KG1 (cell line): ENCODE data around the gene CHRND.
A peak's percentile ranks its signal among the peaks of the same experiment; 100 is the strongest.
"Not testable (repeated sequence)": the region's sequence is repeated elsewhere in the genome, so short reads cannot be mapped to it uniquely, and the experiment has no call there.

Experiments used
- DNase-seq: peaks from one replicate; lab custom pipeline; 2025; lab: John Stamatoyannopoulos, UW

Gene CHRND

DNA sequence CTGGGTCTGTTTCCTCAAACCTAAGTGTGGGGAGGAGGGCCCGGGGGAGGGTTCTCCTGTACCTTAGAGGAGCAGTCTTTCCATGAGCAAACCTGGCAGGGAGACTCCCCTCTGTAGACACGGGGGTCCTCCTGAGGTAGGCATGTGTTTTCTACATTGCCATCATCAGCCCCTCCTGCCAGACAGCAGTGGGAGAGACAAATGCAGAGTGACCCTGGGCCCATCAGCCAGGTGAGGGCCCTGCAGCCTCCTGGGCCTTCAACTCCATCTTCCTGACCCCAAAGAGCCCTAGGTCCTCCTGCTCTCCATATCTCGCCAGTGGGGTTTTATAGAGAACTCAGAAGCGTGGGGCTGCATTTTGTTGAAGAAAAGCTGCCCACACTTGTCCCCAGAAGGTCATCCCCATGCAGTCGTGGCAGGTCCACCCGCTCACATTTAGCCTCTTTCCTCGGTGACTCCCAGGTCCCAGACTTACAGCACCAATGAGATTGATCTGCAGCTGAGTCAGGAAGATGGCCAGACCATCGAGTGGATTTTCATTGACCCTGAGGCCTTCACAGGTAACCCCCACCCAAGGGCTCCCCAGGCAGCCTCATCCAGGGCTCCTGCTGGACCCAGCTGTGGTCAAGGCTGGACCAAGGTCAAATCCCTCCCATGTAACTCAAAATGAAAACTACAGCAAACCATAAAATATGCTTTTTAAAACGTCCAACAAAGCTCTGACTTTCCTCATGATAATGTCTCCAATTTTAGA is 16.2 kb downstream of the CHRND start:
- DNase-seq, result no peak

DNA sequence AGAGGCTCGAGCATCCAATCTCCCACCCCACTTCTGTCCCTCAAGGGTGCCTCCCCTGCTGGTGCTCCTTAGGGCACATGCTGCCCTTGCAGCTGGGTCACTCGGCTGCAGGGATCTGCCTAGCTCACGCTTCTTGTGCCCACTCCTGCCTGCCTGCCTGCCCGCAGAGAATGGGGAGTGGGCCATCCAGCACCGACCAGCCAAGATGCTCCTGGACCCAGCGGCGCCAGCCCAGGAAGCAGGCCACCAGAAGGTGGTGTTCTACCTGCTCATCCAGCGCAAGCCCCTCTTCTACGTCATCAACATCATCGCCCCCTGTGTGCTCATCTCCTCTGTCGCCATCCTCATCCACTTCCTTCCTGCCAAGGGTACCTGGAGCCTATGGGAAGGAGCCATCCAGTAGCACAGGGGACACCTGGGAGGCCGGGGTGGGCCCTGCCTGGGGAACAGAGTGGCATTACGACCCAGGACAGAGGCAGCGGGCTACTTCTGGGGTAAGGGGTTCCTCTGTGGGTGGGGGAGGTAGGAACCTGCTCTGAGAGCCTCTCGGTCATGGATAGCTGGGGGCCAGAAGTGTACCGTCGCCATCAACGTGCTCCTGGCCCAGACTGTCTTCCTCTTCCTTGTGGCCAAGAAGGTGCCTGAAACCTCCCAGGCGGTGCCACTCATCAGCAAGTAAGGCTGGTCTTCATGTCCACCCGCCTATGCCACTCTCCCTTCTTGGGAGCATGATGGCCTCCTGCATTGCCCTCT is 16.9 kb downstream of the CHRND start:
- no peak for DNase-seq

DNA sequence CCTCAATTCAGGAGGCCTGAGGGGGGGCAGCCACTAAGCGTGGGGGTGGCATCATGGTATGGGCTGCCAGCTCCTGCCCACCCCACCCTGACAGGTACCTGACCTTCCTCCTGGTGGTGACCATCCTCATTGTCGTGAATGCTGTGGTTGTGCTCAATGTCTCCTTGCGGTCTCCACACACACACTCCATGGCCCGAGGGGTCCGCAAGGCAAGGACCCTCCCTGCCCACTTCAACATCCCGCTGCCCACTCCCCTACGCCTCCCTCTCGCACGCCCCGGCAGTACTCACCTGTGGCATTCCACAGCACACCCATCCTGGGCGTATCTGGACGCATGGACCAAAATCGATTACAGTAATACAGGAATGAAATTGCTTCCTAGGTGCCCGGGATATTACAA is 17.5 kb downstream of the CHRND start:
- no peak for DNase-seq

DNA sequence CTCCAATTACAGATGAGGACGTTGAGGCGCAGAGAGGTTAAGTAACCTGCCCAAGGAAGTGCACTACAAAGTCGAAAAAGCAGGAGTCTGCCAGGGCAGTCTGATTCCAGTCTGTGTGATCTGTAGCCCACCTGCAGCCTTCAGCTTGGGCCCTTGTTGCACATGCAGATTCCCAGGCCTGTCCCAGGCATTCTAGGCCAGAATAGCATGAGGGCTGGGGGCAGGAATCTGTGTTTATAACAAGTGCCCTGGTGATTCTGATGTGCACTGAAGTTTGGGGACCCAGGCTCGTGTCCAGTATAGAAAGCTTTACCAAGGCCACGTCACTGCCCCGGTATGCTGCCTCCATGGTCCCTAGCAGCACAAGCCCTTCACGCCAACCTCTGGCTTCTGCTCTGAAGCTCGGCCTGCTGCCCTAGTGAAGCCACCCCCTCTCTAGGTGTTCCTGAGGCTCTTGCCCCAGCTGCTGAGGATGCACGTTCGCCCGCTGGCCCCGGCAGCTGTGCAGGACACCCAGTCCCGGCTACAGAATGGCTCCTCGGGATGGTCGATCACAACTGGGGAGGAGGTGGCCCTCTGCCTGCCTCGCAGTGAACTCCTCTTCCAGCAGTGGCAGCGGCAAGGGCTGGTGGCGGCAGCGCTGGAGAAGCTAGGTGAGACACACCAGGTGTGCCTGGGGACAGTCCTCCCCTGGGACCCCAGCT is 18.1 kb downstream of the CHRND start:
- no peak for DNase-seq

DNA sequence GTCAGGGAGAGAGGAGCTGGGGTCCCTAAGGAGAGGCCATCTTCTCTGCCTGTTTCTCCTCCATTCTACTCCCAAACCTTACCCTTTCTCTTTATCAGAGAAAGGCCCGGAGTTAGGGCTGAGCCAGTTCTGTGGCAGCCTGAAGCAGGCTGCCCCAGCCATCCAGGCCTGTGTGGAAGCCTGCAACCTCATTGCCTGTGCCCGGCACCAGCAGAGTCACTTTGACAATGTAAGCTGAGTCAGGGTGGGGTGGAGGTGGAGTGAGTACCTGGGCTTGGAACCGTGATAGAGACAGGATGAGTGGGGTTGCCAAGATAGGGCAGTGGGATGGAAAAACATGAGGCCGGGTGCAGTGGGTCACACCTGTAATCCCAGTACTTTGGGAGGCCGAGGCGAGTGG is 18.7 kb downstream of the CHRND start:
- no peak for DNase-seq

DNA sequence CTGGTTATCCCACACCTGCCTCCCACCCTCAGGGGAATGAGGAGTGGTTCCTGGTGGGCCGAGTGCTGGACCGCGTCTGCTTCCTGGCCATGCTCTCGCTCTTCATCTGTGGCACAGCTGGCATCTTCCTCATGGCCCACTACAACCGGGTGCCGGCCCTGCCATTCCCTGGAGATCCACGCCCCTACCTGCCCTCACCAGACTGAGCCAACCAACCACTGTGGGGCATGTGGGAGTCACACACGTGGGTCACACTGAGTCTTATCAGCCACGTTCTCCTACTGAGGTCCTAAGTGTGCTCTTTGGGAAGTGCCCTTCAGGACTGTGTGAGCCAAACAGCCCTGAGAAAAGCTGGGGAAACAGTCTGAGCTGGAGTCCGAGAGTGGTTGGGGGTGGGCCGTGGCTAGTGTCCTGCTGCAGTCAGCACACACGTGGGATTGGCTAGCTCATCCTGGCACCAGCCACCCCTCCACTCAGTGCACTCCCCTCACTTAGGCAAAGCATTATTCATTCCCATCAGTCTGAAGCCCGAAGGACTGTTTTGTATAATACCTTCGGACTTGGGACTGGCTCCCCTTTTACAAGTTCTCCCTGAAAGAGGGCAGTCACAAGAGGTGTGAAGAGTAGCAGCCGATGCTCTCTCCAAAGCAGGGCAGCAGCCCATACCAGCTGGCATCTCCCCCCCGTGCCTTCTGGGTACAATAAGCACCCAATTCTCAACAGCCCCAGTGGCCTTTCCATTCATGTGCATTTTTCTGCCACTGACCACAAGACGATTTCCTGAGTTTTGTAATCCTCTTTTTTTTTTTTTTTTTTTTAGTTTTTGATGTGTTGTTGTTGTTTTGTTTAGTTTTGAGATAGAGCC is 19.8 kb downstream of the CHRND start:
- no peak for DNase-seq

DNA sequence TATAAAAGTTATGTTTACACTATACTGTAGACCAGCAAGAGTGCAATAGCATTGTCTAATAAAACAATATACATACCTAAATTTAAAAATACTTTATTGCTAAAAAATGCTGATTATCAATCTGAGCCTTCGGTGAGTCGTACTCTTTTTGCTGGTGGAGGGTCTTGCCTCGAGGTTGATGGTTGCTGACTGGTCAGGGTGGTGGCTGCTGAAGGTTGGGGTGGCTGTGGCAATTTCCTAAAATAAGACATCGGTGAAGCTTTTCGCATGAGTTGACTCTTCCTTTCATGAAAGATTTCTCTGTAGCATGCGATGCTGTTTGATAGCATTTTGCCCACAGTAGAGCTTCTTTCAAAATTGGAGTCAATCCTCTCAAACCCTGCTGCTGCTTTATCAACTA is 22.0 kb downstream of the CHRND start:
- no peak for DNase-seq

DNA sequence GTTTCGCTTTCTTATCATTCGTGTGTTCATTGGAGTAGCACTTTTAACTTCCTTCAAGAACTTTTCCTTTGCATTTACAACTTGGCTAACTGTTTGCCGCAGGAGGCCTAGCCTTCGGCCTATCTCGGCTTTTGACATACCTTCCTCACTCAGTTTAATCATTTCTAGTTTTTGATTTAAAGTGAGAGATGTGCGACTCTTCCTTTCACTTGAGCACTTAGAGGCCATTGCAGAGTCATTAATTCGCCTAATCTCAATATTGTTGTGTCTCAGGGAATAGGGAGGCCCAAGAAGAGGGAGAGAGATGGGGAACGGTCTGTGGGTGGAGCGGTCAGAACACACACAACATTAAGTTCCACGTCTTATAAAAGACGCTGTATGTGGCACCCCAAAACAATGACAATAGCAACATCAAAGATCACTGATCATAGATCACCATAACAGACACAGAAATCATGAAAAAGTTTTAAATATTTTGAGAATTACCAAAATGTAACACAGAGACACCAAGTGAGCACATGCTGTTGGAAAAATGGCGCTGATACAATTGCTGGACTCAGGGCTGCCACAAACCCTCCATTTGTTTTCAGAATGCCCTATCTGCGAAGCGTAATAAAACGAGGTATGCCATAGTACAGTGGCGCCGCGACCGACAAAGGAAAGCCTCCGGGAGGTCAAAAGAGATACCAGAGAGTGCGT is 23.8 kb downstream of the CHRND start:
- peak; percentile 69 for DNase-seq

DNA sequence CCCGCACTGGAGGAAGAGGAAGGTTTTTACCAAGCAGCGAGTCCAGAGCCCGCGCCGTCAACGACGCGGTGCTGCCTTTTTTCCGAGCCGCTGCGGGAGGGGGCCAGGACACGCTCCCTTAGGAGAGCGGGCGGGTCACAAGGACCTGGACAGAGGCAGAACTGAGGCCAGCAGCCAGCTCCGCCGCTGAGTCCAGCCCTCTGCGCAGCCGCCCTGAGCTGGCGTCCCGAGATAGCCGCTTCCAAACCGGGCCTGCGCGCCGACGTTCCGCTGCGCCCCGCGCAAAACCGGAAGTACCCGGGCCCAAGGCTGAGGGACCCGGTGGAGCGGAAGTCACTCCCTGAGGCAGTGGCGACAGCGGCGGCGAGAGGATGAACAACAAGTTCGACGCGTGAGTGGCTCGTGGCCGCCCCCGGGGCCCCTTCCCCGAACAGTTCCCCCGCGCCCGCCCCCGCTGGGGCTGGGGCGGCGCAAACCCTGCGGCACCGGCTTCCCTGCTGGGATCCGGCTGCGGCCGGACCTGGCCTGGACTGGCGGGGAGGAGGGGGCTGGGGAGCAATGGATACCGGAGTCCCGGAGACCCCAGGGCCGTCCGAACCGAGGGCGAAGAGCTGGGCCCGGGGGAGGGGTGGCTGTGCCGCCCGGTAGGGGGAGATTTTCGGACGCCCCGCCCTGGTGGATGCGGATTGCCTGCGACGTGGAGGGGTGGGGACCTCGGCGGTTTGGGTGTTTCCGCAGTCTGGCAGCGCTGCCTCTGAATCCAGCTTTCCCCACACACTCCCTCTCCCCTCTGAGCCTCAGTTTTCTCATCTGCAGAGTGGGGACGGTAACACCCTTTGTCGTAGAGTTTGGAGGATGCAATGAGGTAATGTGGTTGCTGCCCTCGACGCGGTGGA is 24.6 kb downstream of the CHRND start, which contains the start of the genes EIF4E2 and TIGD1:
Gene EIF4E2 (plus strand): TSS at position 336 of the 896 bp plus-strand sequence. CDS start 36 bp downstream, at position 372.
Gene TIGD1 (minus strand): TSS at position 204 of the 896 bp plus-strand sequence. CDS start 675 bp downstream, outside the sequence.
- peak; percentile 86 for DNase-seq

DNA sequence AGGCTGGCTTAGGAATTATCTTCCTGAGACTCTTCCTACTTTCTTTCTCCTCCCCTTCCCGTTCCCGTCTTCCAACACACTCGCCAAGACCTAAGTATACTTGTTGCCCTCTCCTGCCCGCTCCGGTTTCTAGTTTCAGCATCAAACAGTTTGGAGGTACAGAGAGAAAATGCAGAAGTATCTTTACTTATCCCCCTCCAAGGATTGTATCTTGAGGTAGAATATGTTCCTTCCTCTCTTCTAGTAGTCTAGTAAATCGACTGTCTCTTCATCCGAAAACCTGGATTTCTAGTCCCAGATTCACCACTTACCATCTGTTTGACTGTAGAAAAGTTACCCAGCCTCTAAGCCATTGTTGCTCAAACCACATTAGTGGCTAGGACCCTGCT is 25.3 kb downstream of the CHRND start:
- no peak for DNase-seq

DNA sequence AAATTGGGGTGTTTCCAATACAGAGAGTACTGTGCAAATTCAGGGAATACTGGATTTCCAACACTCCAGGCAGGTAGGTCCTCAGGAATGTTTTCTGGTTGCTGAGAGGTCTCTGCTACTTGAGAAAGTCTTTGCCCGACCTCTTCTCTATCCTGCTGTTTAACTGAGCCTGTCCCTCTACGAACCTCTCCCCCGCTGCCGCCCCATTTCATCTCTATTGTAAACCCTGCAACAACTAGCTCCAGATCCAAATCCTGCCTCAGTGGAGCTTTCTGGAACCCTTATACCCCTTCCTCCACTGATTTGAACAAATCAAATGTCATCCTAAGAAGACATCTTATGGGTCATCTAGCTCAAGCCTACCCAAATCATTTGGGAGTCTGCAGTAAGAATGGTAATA is 25.8 kb downstream of the CHRND start:
- no peak for DNase-seq

DNA sequence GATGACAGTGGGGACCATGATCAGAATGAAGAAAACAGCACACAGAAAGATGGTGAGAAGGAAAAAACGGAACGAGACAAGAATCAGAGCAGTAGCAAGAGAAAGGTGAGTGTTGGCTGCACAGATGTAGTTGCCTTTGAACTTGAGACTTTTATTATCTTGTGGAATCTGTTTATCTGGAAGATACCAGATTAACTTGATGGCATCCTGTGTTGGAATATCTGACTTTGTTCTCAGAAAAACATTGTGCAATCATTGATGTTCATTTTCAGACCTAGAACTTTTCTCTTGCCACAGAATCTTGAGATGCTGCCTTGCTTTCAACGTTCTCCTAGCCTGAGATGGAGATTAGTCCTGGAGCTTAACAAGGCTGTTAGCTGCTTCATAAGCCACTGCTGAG is 30.5 kb downstream of the CHRND start:
- no peak for DNase-seq

DNA sequence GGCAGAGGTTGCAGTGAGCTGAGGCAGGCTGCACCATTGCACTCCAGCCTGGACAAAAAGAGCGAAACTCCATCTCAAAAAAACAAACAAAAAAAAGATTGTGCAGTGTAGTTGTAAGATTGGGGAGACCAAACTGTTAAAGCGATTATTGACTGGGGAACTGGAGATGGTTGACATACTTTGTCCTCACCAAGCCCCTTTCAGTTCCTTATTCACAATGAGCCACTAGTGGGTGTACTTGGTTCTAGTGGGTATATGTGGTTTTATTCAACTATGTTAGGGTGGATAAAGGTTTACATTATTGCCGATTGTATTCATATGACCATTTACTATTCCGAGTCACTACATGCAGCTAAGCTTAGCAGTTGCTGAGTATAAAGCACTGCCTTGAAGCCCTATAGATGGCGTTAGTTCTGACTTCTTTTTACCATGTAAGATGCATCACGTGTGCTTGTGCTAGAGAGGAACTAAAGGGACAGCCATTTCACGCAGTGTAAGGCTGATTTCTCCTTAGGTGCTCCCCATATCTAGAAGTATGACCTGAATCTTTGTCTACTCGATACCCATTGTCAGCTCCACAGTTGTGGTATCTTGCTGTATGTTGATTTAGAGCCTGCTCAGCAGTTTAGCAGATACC is 36.7 kb downstream of the CHRND start:
- no peak for DNase-seq

DNA sequence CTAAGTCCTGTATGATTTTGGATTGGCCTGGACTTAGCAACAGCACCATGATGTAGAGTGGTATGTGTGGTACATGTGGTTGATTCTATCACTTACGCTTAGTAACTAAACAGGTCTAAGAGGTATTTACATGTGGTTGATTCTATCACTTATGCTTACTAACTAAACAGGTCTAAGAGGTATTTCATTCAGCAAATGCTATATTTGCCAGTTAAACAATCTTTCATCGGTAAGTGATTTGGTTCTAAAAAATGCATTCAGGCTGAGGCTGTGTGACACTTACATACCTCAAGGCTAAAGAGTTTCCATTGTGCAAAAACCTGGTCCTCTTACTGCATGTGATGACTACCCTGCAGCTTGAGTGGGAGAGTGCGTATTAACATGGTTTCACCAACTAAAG is 37.6 kb downstream of the CHRND start:
- DNase-seq, result no peak

DNA sequence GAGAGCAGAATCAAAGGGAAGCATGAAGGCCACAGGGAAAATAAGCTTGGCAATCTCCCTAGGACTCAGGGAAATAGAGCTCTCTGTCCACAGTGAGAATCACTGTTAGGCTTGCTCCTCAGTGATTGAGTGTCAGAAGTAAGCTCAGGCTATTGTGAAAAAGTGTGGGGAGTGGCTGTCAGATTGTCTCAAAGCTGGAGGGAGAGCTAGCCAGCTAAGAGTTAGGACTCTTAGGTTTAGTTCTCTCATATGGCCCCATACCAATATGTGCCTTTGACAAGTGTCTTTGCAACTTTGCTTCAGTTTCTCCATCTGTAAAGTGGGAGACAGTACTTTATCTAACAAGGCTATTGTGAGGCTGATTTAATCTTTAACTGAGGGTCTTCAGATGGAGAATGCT is 41.8 kb downstream of the CHRND start:
- no peak for DNase-seq

DNA sequence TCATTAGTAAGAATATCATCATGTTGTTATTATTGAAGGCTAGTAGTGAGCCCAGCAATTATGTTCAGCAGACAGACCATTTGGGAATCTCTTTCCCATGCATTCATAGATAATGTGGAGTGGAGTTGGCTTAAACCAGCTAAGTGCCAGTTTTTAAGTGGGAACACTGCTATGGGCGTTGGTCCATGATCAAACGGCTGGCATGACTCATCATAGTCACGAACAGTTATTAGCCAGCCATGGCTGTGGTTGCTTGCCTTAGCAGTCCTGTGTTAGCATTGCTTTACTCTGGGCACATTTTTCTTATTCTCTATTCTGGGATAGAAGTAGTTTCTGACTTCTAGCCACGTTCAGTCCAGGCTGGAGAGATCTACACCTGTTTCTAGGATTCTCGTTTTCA is 42.2 kb downstream of the CHRND start:
- no peak for DNase-seq

DNA sequence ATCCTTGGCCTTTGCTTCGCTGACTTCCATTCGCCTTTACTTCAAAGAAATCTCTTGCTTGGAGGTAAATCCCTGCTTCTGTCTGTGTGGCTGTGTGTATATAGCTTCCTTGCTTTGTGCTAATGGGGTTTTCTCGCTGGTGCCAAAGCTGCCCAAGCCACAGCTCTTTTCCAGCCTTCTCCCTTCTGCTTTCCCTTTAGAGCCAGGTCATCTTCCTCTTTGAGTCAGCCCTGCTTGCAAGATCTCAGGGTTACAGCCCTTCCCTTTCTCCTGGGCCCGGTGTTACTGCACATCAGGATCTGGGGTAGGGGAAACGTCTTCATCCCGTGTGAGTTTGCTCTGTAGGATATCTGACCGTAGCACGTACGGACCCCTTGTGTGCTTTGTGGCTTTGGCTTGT is 43.6 kb downstream of the CHRND start:
- DNase-seq, result no peak

DNA sequence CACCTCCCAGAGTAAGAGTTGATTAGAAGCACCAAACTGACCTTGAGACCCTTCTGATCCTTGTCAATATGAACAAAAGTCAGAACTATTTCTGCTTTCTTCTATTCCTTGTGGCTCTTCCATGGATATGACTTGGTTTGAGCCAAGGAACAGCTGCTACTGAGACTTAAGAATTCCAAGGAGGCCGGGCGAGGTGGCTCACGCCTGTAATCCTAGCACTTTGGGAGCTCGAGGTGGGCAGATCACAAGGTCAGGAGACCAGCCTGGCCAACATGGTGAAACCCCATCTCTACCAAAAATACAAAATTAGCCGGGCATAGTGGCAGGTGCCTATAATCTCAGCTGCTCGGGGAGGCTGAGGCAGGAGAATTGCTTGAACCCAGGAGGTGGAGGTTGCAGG is 44.5 kb downstream of the CHRND start:
- DNase-seq, result not testable (repeated sequence)

DNA sequence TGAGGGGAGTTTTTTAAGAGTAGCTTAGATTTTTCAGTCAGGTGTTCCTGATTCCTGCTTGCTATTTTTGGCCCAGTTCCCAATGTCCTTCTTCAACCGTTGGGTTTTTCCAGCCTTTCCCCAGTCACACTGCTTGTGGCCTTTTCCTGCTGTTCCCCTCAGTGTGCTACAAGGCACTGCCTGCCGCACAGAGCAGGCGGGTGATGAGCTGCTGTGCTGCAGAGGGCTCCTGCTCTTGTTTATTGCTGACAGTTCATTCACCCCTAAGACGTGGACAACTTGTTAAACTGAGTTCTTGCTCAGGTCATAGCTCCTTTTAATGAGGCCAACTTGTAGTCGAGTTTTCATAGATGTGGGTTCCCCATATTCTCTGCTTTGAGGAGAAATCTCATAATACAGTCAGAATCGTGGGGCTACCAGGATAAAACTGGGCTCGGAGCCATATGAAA is 45.1 kb downstream of the CHRND start:
- DNase-seq, result no peak

DNA sequence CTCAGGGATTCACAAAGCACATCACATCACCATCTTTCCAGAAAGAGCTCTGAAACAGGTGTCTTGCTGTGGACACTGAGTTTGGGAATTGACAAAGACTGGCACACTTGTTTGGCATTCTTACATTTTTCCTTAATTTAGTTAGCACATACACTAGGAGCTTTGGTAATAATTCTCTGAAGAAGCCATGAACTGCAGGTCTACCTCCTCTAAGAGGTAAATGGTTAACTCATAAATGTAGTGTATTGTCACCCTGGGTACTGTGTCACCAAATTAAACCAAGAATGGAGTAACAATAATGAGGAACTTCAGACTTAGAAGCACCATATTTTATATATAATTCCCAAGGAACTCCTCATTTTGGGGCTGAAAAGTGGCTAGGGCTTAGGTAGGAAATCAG is 47.1 kb downstream of the CHRND start:
- DNase-seq, result no peak
